Measurements from ENCODE around the gene RPL13A. TPM values are rescaled to one million over a fixed set of nuclear protein-coding genes. Genes with fewer than 3 reads are reported as not detected.

RPL13A gene
- total RNA-seq, 1 experiment from 2014 or later = 2,726 TPM

- no peaks in the 10 kb centered on the region for H3K4me1 Mint-ChIP-seq (ENCODE audit: low read depth, unreplicated experiment)
- Histone ChIP-seq H3K4me1 (peaks cover 15% of the 10 kb centered on the region; the same call in 1 of the 2 replicates), H3K9me3 (no peaks in the 10 kb centered on the region), H3K27me3 (replicated peaks; ENCODE audit: control insufficient read depth, insufficient read depth, low read length) (no peaks in the 10 kb centered on the region), H3K4me3 (ENCODE audit: low read depth, low read length) (no peak overlapping the region), H3K36me3 (ENCODE audit: control insufficient read depth, insufficient read depth, low read length) (peaks cover 8% of the 10 kb centered on the region)
- no TSS peak for BruUV-seq (replicated peaks)
- H3K9me3 Mint-ChIP-seq (ENCODE audit: unreplicated experiment) = no peaks in the 10 kb centered on the region
- peak overlapping the region; percentile 99 for H3K27ac Mint-ChIP-seq (ENCODE audit: unreplicated experiment)
- H3K36me3 Mint-ChIP-seq (ENCODE audit: insufficient read depth, unreplicated experiment) = peaks cover 86% of the 10 kb centered on the region
- intact Hi-C loops (cut with micrococcal nuclease; ENCODE audit: unreplicated experiment) = no loop called here
- TF ChIP-seq CTCF (IDR thresholded peaks at IDR 0.05; ENCODE audit: insufficient read depth in 1 of 2, low read depth in 1 of 2, low read length in 1 of 2, severe bottlenecking in 1 of 2, unreplicated experiment in 1 of 2) = no peak
- H3K27me3 Mint-ChIP-seq (ENCODE audit: insufficient read depth, unreplicated experiment) = no peaks in the 10 kb centered on the region
- ChIA-PET CTCF (no interaction called here), POLR2A (no interaction called here)
- no peak for DNase-seq
- peak overlapping the region; percentile 97 for H3K4me3 Mint-ChIP-seq (ENCODE audit: unreplicated experiment)
These were observed 3.0 kb downstream of the RPL13A start for GRCh38 chr19:49490287-49491029.

GRCh38 chr19:49491030-49491803 lies 3.8 kb downstream of the RPL13A start:
- Mint-ChIP-seq H3K9me3 (ENCODE audit: unreplicated experiment) (no peaks in the 10 kb centered on the region), H3K27ac (ENCODE audit: unreplicated experiment) (peak overlapping the region; percentile 99), H3K4me1 (ENCODE audit: low read depth, unreplicated experiment) (no peaks in the 10 kb centered on the region), H3K4me3 (ENCODE audit: unreplicated experiment) (peak overlapping the region; percentile 97), H3K36me3 (ENCODE audit: insufficient read depth, unreplicated experiment) (peaks cover 94% of the 10 kb centered on the region), H3K27me3 (ENCODE audit: insufficient read depth, unreplicated experiment) (no peaks in the 10 kb centered on the region)
- peaks cover 17% of the 10 kb centered on the region; the same call in 1 of the 2 replicates for H3K4me1 ChIP-seq
- CTCF ChIA-PET = no interaction called here
- intact Hi-C loops (cut with micrococcal nuclease; ENCODE audit: unreplicated experiment) = no loop called here
- POLR2A ChIA-PET = no interaction called here
- DNase-seq = no peak
- no peak for TF ChIP-seq CTCF (IDR thresholded peaks at IDR 0.05; ENCODE audit: insufficient read depth in 1 of 2, low read depth in 1 of 2, low read length in 1 of 2, severe bottlenecking in 1 of 2, unreplicated experiment in 1 of 2)
- H3K27me3 ChIP-seq (replicated peaks; ENCODE audit: control insufficient read depth, insufficient read depth, low read length) = no peaks in the 10 kb centered on the region
- H3K9me3 ChIP-seq = no peaks in the 10 kb centered on the region
- no peak overlapping the region for H3K4me3 ChIP-seq (ENCODE audit: low read depth, low read length)
- H3K36me3 ChIP-seq (ENCODE audit: control insufficient read depth, insufficient read depth, low read length) = peaks cover 8% of the 10 kb centered on the region
- BruUV-seq (replicated peaks) = no TSS peak

- POLR2A ChIA-PET = interaction anchor here (0.9 kb wide), 1 partner anchor 39 kb away, joined by 3 read pairs; the partner anchor contains the start of gene ALDH16A1
These were observed 4.6 kb downstream of the RPL13A start for GRCh38 chr19:49491804-49492572.

More at GRCh38 chr19:49491804-49492572, 4.6 kb downstream of the RPL13A start:
- no TSS peak for BruUV-seq (replicated peaks)
- Histone ChIP-seq H3K27me3 (replicated peaks; ENCODE audit: control insufficient read depth, insufficient read depth, low read length) (no peaks in the 10 kb centered on the region), H3K36me3 (ENCODE audit: control insufficient read depth, insufficient read depth, low read length) (peaks cover 8% of the 10 kb centered on the region), H3K9me3 (no peaks in the 10 kb centered on the region), H3K4me1 (peaks cover 17% of the 10 kb centered on the region; the same call in 1 of the 2 replicates), H3K4me3 (ENCODE audit: low read depth, low read length) (no peak overlapping the region)
- intact Hi-C loops (cut with micrococcal nuclease; ENCODE audit: unreplicated experiment) = no loop called here
- DNase-seq = no peak
- Mint-ChIP-seq H3K27ac (ENCODE audit: unreplicated experiment) (peak overlapping the region; percentile 76), H3K27me3 (ENCODE audit: insufficient read depth, unreplicated experiment) (no peaks in the 10 kb centered on the region), H3K36me3 (ENCODE audit: insufficient read depth, unreplicated experiment) (peaks cover 100% of the 10 kb centered on the region), H3K9me3 (ENCODE audit: unreplicated experiment) (no peaks in the 10 kb centered on the region), H3K4me3 (ENCODE audit: unreplicated experiment) (no peak overlapping the region), H3K4me1 (ENCODE audit: low read depth, unreplicated experiment) (no peaks in the 10 kb centered on the region)
- TF ChIP-seq CTCF (IDR thresholded peaks at IDR 0.05; ENCODE audit: insufficient read depth in 1 of 2, low read depth in 1 of 2, low read length in 1 of 2, severe bottlenecking in 1 of 2, unreplicated experiment in 1 of 2) = no peak
- CTCF ChIA-PET = no interaction called here

Data from Caco-2 (cell line).